GM12801 (cell line): ENCODE data around the gene ABRACL.

ENCODE experiments used
- TF ChIP-seq, protein P1 (sequence below): IDR thresholded peaks from one replicate; pipeline ENCODE4 v1.5.1; 2011; ENCODE audit warnings: control low read depth; ENCODE audit not compliant: insufficient read length; ENCODE audit errors: extremely low read depth

ABRACL gene

DNA sequence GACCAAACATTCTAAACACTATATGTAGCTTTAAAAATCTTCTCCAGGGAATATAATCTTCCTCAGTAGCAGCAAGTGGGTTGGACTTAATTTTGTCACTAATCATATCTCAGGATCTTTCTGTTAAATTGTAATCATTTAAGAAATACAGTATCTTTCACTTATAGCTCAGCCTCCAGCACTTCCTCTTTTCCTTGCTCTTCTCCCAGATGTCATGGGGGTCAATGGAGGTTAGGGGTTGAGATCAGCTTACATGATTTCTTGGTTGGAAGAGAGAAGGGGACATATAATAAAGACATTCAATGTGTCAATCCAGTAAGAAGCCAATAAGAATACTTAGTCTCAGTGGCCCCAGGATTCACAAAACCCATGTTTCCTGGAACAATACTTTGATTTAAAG lies 24.8 kb upstream of the ABRACL start:
- TF ChIP-seq, protein P1, sequence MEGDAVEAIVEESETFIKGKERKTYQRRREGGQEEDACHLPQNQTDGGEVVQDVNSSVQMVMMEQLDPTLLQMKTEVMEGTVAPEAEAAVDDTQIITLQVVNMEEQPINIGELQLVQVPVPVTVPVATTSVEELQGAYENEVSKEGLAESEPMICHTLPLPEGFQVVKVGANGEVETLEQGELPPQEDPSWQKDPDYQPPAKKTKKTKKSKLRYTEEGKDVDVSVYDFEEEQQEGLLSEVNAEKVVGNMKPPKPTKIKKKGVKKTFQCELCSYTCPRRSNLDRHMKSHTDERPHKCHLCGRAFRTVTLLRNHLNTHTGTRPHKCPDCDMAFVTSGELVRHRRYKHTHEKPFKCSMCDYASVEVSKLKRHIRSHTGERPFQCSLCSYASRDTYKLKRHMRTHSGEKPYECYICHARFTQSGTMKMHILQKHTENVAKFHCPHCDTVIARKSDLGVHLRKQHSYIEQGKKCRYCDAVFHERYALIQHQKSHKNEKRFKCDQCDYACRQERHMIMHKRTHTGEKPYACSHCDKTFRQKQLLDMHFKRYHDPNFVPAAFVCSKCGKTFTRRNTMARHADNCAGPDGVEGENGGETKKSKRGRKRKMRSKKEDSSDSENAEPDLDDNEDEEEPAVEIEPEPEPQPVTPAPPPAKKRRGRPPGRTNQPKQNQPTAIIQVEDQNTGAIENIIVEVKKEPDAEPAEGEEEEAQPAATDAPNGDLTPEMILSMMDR: no peak

- TF ChIP-seq, protein P1: no peak
These were observed 22.1 kb upstream of the ABRACL start for GRCh38 chr6:139006477-139006876.

GRCh38 chr6:139007428-139007827 lies 21.1 kb upstream of the ABRACL start:
- TF ChIP-seq, protein P1: no peak

DNA sequence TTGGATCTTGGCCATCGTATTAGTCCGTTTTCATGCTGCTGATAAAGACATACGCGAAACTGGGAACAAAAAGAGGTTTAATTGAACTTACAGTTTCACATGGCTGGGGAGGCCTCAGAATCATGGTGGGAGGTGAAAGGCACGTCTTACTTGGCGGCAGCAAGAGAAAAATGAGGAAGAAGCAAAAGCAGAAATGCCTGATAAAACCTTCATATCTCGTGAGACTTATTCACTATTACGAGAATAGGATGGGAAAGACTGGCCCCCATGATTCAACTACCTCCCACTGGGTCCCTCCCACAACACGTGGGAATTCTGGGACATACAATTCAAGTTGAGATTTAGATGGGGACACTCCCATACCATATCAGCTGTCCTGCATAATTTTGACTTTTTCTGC lies 20.4 kb upstream of the ABRACL start:
- TF ChIP-seq, protein P1: no peak

DNA sequence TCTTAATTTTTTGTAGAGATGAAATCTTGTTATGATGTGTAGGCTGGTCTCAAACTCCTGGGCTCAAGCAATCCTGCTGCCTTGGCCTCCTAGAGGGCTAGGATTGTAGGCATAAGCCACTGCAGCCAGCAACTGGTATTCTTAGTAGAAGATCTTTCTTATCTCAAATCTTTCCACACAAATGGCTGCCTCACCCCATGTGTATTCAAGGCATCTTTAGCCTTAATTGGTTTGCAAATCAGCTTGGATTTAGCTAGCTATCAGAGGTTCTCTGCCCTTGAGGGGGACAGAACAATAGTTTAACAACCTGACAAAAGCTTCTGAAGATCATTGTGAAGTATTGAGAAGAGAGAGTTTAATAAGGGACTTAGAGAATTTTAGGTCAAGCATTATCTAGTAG lies 17.9 kb upstream of the ABRACL start:
- TF ChIP-seq, protein P1: no peak

DNA sequence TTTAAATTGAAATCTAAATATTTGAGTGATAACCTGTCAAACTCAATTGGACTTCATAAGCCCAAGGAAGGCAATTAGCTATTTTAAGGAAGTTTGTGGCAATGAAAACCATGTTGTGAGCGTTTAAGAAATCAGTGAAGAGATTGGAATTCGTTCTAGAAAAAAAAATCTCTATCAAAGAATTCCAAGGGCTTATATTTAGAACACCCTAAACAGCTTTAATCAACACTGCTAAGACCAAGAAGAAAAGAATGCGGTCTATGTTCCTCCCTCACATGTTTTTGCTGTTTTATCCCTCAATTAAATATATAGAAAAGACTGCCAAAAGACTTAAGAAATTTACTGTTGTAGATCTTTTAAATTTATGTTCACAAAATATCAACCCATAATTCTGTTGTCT lies 16.6 kb upstream of the ABRACL start:
- TF ChIP-seq, protein P1: no peak

GRCh38 chr6:139013185-139013800 lies 15.3 kb upstream of the ABRACL start:
- TF ChIP-seq, protein P1: no peak
